ENCODE measurements around the gene PBX1.

GRCh38 chr1:164779376-164779775, 220.4 kb downstream of the PBX1 start:
- TF ChIP-seq POLR2A (IDR thresholded peaks at IDR 0.05; ENCODE audit: low read depth, low read length) (no peak), TAF1 (IDR thresholded peaks at IDR 0.05; ENCODE audit: low read depth, low read length) (no peak), PAX5 (IDR thresholded peaks at IDR 0.05; ENCODE audit: insufficient read depth, low read length, severe bottlenecking) (no peak), POLR2AphosphoS5 (IDR thresholded peaks at IDR 0.05; ENCODE audit: low read depth, low read length) (no peak), SPI1 (IDR thresholded peaks at IDR 0.05; ENCODE audit: low read depth, low read length) (no peak), POU2F2 (IDR thresholded peaks at IDR 0.05; ENCODE audit: low read depth, low read length) (no peak)

Measured in GM12891 (cell line).